CD4-positive, alpha-beta T cell (primary cell): ENCODE results near the gene TRIM44. TPM values are rescaled to one million over a fixed set of nuclear protein-coding genes. Genes with fewer than 3 reads are reported as not detected.

Source experiments
- ATAC-seq: fragments of 200-7000 bp; cut with Tn5 transposase; one replicate; pipeline ENCODE4 v1.10.0; 2022; ENCODE audit warnings: mild to moderate bottlenecking; ENCODE audit not compliant: poor library complexity
- CTCF ChIA-PET: fragments of 350-600 bp; sonication (Branson Sonifier 250); formaldehyde crosslinking; loops from one replicate; lab custom pipeline; 2021; ENCODE audit warnings: antibody characterized with exemption, inconsistent platforms; lab: Charles Lee
- POLR2A ChIA-PET: fragments of 350-600 bp; sonication (Branson Sonifier 250); formaldehyde crosslinking; loops from one replicate; lab custom pipeline; 2021; ENCODE audit warnings: antibody characterized with exemption, inconsistent platforms; lab: Charles Lee
- DNase-seq, 14 experiments: peaks; one replicate each; pipeline ENCODE4 v3.0.0-alpha.2; 2013 to 2020; ENCODE audit warnings: mixed read lengths in 2 of 14
- H3K27ac ChIP-seq, 2 donors: one replicate each; pipeline versions ENCODE4 v1.5.1 to v1.7.0; 2013; ENCODE audit warnings: low read length in 2 of 2, low read depth in 1 of 2, mild to moderate bottlenecking in 1 of 2
- H3K27me3 ChIP-seq, 2 experiments: 1 replicate in 1 of 2; 2 replicates in 1 of 2; pipeline versions ENCODE4 v1.6.1 to v1.7.0; 2013; ENCODE audit warnings: low read length in 2 of 2, control low read depth in 1 of 2, mild to moderate bottlenecking in 1 of 2, moderate library complexity in 1 of 2; ENCODE audit not compliant: insufficient read depth in 2 of 2, control insufficient read depth in 1 of 2
- H3K36me3 ChIP-seq: one replicate; pipeline ENCODE4 v1.6.1; 2013; ENCODE audit warnings: low read length, control low read depth; ENCODE audit not compliant: insufficient read depth
- H3K4me1 ChIP-seq: one replicate; pipeline ENCODE4 v1.6.1; 2013; ENCODE audit warnings: low read length, control low read depth; ENCODE audit not compliant: insufficient read depth
- H3K4me3 ChIP-seq: one replicate; pipeline ENCODE4 v1.5.1; 2013; ENCODE audit warnings: mild to moderate bottlenecking, low read length, moderate library complexity
- H3K9me3 ChIP-seq, 2 experiments: 1 replicate in 1 of 2; 2 replicates in 1 of 2; pipeline versions ENCODE4 v1.6.1 to v1.7.0; 2013; ENCODE audit warnings: low read length in 2 of 2, mild to moderate bottlenecking in 2 of 2, control low read depth in 1 of 2, moderate library complexity in 1 of 2; ENCODE audit not compliant: control insufficient read depth in 1 of 2, insufficient read depth in 1 of 2
- H3K27ac Mint-ChIP-seq: one replicate; pipeline ENCODE4 v1.8.0; 2020; ENCODE audit warnings: mixed read lengths
- H3K27me3 Mint-ChIP-seq: one replicate; pipeline ENCODE4 v1.8.0; 2021; ENCODE audit warnings: mixed read lengths
- H3K36me3 Mint-ChIP-seq: one replicate; pipeline ENCODE4 v1.8.0; 2021; ENCODE audit warnings: low read depth, mixed read lengths
- H3K4me1 Mint-ChIP-seq: one replicate; pipeline ENCODE4 v1.8.0; 2021; ENCODE audit warnings: low read depth, mixed read lengths
- H3K4me3 Mint-ChIP-seq: one replicate; pipeline ENCODE4 v1.8.0; 2020; ENCODE audit warnings: mild to moderate bottlenecking, mixed read lengths
- H3K9me3 Mint-ChIP-seq: one replicate; pipeline ENCODE4 v1.8.0; 2020; ENCODE audit warnings: mixed read lengths
- intact Hi-C, 2 experiments: fragments of 100-400 bp; cut with DNase I in 1 of 2; cut with micrococcal nuclease in 1 of 2; formaldehyde crosslinking; loops; one replicate each; pipeline versions ENCODE4 v1.15.1 to v1.9.0; 2023 to 2025; cut with DNase I, micrococcal nuclease
- total RNA-seq, 174 experiments: library from RNA in 2 of 174; stranded (reverse) in 2 of 174; gene quantifications; one replicate each; pipeline ENCODE4 v1.2.3 and lab custom pipeline; 2021 to 2026
- TF ChIP-seq, protein P1 (sequence below): fragments of 200-600 bp; IDR thresholded peaks from one replicate; pipeline ENCODE4 v1.8.0; 2022; ENCODE audit warnings: antibody characterized with exemption, mild to moderate bottlenecking

TRIM44 gene
- total RNA-seq, 2 experiments from 2014 or later = 32.1 to 36.7 TPM

DNA sequence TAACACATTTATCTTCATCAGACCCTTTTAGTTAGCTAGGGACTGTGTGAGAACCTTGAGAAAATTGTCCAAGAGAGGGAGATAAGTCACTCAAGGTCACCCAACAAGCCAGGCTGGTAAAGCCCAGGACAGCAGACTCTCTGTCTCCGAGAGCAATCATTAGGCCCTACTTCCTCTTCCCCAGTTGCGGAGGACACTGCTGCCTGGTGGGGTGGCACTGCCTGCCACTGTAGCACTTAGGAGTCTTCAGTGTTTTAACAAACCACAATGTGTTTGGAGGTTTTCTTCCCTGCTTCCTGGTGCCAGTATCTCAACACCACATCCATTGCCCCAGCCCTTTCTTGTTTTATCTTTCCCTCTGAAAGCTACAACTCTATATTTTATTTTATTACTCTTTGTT lies 149.2 kb downstream of the TRIM44 start:
- no peaks in the 10 kb centered on the region for H3K27me3 ChIP-seq
- H3K4me1 ChIP-seq = no peaks in the 10 kb centered on the region
- TF ChIP-seq, protein P1, sequence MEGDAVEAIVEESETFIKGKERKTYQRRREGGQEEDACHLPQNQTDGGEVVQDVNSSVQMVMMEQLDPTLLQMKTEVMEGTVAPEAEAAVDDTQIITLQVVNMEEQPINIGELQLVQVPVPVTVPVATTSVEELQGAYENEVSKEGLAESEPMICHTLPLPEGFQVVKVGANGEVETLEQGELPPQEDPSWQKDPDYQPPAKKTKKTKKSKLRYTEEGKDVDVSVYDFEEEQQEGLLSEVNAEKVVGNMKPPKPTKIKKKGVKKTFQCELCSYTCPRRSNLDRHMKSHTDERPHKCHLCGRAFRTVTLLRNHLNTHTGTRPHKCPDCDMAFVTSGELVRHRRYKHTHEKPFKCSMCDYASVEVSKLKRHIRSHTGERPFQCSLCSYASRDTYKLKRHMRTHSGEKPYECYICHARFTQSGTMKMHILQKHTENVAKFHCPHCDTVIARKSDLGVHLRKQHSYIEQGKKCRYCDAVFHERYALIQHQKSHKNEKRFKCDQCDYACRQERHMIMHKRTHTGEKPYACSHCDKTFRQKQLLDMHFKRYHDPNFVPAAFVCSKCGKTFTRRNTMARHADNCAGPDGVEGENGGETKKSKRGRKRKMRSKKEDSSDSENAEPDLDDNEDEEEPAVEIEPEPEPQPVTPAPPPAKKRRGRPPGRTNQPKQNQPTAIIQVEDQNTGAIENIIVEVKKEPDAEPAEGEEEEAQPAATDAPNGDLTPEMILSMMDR = no peak
- ATAC-seq (no peak), DNase-seq (no peak)
- no peaks in the 10 kb centered on the region for H3K4me1 Mint-ChIP-seq
- no peak overlapping the region for H3K27ac Mint-ChIP-seq
- H3K4me3 ChIP-seq = no peak overlapping the region
- H3K9me3 ChIP-seq = no peaks in the 10 kb centered on the region
- intact Hi-C loops = no loop called here
- H3K36me3 ChIP-seq = peaks cover 9% of the 10 kb centered on the region
- peaks cover 4% of the 10 kb centered on the region for H3K9me3 Mint-ChIP-seq
- H3K27ac ChIP-seq = no peak overlapping the region
- POLR2A ChIA-PET = no interaction called here
- H3K4me3 Mint-ChIP-seq = no peak overlapping the region
- H3K36me3 Mint-ChIP-seq = peaks cover 46% of the 10 kb centered on the region
- CTCF ChIA-PET = interaction anchor here (3.1 kb wide), 1 partner anchor 10 kb away, joined by 9 read pairs; no protein-coding TSS in a partner anchor
- H3K27me3 Mint-ChIP-seq = no peaks in the 10 kb centered on the region

DNA sequence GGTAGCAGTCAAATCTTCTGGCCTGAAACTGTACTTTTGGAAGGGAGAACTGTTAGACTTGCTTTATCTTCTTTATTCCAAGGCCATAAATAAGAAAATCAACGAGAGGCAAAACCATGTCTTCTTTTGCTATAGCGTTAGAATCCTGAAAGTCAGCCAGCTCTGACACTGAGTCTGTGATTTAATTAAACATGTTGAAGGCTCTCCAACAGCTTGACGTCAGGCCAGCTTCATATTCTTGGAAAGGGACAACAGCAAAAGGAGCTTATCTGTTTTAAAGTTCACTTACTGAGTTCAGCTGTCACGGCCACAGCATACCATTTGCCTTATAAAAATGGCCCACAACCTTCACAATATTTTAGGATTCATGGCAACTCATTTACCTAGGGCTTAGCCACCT lies 150.3 kb downstream of the TRIM44 start:
- intact Hi-C loops = no loop called here
- ATAC-seq (no peak), DNase-seq (no peak)
- Mint-ChIP-seq H3K4me1 (no peaks in the 10 kb centered on the region), H3K27ac (no peak overlapping the region), H3K4me3 (no peak overlapping the region), H3K36me3 (peaks cover 40% of the 10 kb centered on the region), H3K27me3 (no peaks in the 10 kb centered on the region), H3K9me3 (peaks cover 4% of the 10 kb centered on the region)
- Histone ChIP-seq H3K4me1 (no peaks in the 10 kb centered on the region), H3K36me3 (peaks cover 7% of the 10 kb centered on the region), H3K27me3 (no peaks in the 10 kb centered on the region), H3K4me3 (no peak overlapping the region), H3K9me3 (no peaks in the 10 kb centered on the region), H3K27ac (no peak overlapping the region)
- TF ChIP-seq, protein P1 = no peak
- ChIA-PET POLR2A (no interaction called here), CTCF (interaction anchor here (0.9 to 3.1 kb wide), 2 partner anchors 9 to 15 kb away, joined by 3 to 9 read pairs; no protein-coding TSS in a partner anchor)

DNA sequence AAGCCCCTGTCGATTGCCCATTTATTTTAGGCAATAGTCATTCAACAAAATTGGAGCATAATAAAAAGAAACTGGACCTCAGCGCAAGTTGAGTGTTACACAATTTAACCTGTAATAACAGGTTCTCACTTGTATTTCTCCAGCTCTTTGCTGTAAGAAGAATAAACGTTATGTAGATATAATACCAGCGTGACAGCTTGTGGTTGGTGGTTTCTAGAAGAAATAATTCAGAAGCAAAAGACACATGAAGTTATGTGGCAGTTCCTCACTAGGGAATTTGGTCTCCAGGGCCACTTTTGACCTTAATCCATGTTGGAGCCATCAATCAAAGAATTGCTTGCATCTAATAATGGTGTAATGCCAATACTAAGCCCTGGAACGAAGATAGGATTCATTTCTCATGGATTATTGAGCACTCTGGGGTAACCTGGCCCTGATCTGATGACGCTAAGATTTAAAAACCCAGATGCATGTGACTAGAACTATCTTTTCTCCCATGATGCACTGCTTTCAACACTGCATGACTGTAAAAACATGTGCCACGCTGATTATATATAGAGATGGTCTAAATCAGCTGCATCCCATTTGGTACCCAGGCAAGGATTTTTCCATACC lies 151.6 kb downstream of the TRIM44 start:
- no peaks in the 10 kb centered on the region for H3K4me1 Mint-ChIP-seq
- no peak overlapping the region for H3K4me3 ChIP-seq
- no peaks in the 10 kb centered on the region for H3K4me1 ChIP-seq
- POLR2A ChIA-PET = no interaction called here
- peaks cover 27% of the 10 kb centered on the region for H3K36me3 Mint-ChIP-seq
- ATAC-seq = no peak
- H3K27ac ChIP-seq = no peak overlapping the region
- H3K27me3 Mint-ChIP-seq = no peaks in the 10 kb centered on the region
- H3K9me3 ChIP-seq = no peaks in the 10 kb centered on the region
- no peaks in the 10 kb centered on the region for H3K27me3 ChIP-seq
- peaks cover 4% of the 10 kb centered on the region for H3K9me3 Mint-ChIP-seq
- intact Hi-C loops = no loop called here
- peaks cover 6% of the 10 kb centered on the region for H3K36me3 ChIP-seq
- no peak overlapping the region for H3K27ac Mint-ChIP-seq
- no peak overlapping the region for H3K4me3 Mint-ChIP-seq
- TF ChIP-seq, protein P1 = no peak
- DNase-seq = no peak
- CTCF ChIA-PET = interaction anchor here (3.1 kb wide), 1 partner anchor 8 kb away, joined by 9 read pairs; no protein-coding TSS in a partner anchor
